CD4-positive, alpha-beta memory T cell (primary cell): ENCODE data around the gene CALCA. TPM values are rescaled to one million over a fixed set of nuclear protein-coding genes. Genes with fewer than 3 reads are reported as not detected.

Experiments
- CTCF ChIA-PET: fragments of 350-600 bp; sonication (Branson Sonifier 250); formaldehyde crosslinking; loops from one replicate; lab custom pipeline; 2021; ENCODE audit warnings: inconsistent platforms; ENCODE audit not compliant: partially characterized antibody; lab: Charles Lee
- POLR2A ChIA-PET: fragments of 350-600 bp; sonication (Branson Sonifier 250); formaldehyde crosslinking; loops from one replicate; lab custom pipeline; 2021; ENCODE audit not compliant: partially characterized antibody; lab: Charles Lee
- DNase-seq, 5 donors: peaks; one replicate each; pipeline versions ENCODE4 v3.0.0 to v3.0.0-alpha.2; 2020 to 2022; ENCODE audit warnings: mixed read lengths in 1 of 5
- H3K27ac ChIP-seq: one replicate; pipeline ENCODE4 v1.7.0; 2013; ENCODE audit warnings: low read depth, low read length
- H3K27me3 ChIP-seq: 2 replicates; pipeline ENCODE4 v1.7.0; 2013; ENCODE audit warnings: mild to moderate bottlenecking, low read length, moderate library complexity; ENCODE audit not compliant: insufficient read depth
- H3K36me3 ChIP-seq: 2 replicates; pipeline ENCODE4 v1.7.0; 2013; ENCODE audit warnings: mild to moderate bottlenecking, low read length, moderate library complexity; ENCODE audit not compliant: insufficient read depth
- H3K4me1 ChIP-seq: 2 replicates; pipeline ENCODE4 v1.7.0; 2013; ENCODE audit warnings: mild to moderate bottlenecking, low read length, moderate library complexity; ENCODE audit not compliant: insufficient read depth
- H3K4me3 ChIP-seq, 2 donors: one replicate each; pipeline ENCODE4 v1.7.0; 2013; ENCODE audit warnings: low read length in 2 of 2, mild to moderate bottlenecking in 1 of 2
- H3K9me3 ChIP-seq, 2 donors: one replicate each; pipeline ENCODE4 v1.7.0; 2013; ENCODE audit warnings: low read length in 2 of 2, control low read depth in 1 of 2; ENCODE audit not compliant: control insufficient read depth in 1 of 2
- H3K27ac Mint-ChIP-seq, 7 donors: one replicate each; pipeline ENCODE4 v1.8.0; 2020 to 2021; ENCODE audit warnings: mixed read lengths in 7 of 7, mild to moderate bottlenecking in 6 of 7, inconsistent platforms in 3 of 7, moderate library complexity in 3 of 7
- H3K27me3 Mint-ChIP-seq, 2 donors: one replicate each; pipeline ENCODE4 v1.8.0; 2020 to 2021; ENCODE audit warnings: mixed read lengths in 2 of 2
- H3K36me3 Mint-ChIP-seq, 2 donors: one replicate each; pipeline ENCODE4 v1.8.0; 2020 to 2021; ENCODE audit warnings: mixed read lengths in 2 of 2, inconsistent platforms in 1 of 2, mild to moderate bottlenecking in 1 of 2
- H3K4me1 Mint-ChIP-seq, 4 donors: one replicate each; pipeline ENCODE4 v1.8.0; 2020 to 2021; ENCODE audit warnings: mixed read lengths in 4 of 4, mild to moderate bottlenecking in 1 of 4
- H3K4me3 Mint-ChIP-seq, 8 donors: one replicate each; pipeline ENCODE4 v1.8.0; 2020 to 2021; ENCODE audit warnings: mixed read lengths in 8 of 8, mild to moderate bottlenecking in 7 of 8, moderate library complexity in 6 of 8, inconsistent platforms in 3 of 8
- H3K9me3 Mint-ChIP-seq, 8 donors: one replicate each; pipeline ENCODE4 v1.8.0; 2020 to 2021; ENCODE audit warnings: mixed read lengths in 8 of 8, mild to moderate bottlenecking in 5 of 8, inconsistent platforms in 3 of 8, moderate library complexity in 1 of 8
- intact Hi-C: fragments of 100-400 bp; cut with micrococcal nuclease; formaldehyde crosslinking; loops from one replicate; pipeline ENCODE4 v1.15.1; 2023
- polyA plus RNA-seq, 2 donors: library from polyadenylated mRNA; unstranded; fragments of 300-500 nt; fragmentation: Illumina TruSeq; gene quantifications; one replicate each; pipeline ENCODE4 v1.2.3, GENCODE V29; 2021
- total RNA-seq, 2 experiments: library from RNA; stranded (reverse); gene quantifications; one replicate each; pipeline ENCODE4 v1.2.3, GENCODE V29; 2021

The CALCA gene
- total and polyA plus RNA-seq, 4 experiments from 2014 or later = not detected

DNA sequence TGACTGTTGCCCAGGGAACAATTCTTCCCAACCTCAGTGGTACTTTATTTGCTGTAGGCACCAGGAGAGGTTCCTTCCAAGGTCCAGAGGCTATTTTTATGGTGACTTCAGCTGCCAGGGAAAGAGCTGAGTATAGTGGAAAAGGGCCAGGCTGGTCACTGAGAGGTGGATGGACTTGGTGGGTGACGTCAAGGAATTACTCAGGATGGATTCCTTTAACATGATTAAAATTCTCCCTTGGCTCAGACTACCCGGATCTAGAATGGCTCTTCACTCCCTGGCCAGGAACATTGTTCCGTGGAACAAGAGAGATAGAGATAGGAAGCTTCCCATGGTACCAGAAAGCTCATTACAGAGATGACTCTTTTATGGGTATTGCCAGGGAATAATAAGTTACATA, 8.7 kb upstream of the CALCA start:
- POLR2A ChIA-PET = no interaction called here
- Histone ChIP-seq H3K9me3 (no peaks in the 10 kb centered on the region), H3K36me3 (no peaks in the 10 kb centered on the region), H3K4me1 (no peaks in the 10 kb centered on the region), H3K27ac (no peak overlapping the region), H3K27me3 (peaks cover 6% of the 10 kb centered on the region), H3K4me3 (no peak overlapping the region)
- Mint-ChIP-seq H3K9me3 (peaks cover 0 to 3% (median 0%) of the 10 kb centered on the region in 8 donors), H3K4me3 (no peak overlapping the region), H3K4me1 (peaks cover 0 to 2% (median 0%) of the 10 kb centered on the region in 4 donors), H3K27ac (no peak overlapping the region), H3K27me3 (peaks cover 9 to 11% of the 10 kb centered on the region in 2 donors), H3K36me3 (no peaks in the 10 kb centered on the region)
- CTCF ChIA-PET = no interaction called here
- intact Hi-C loops = no loop called here
- DNase-seq = no peak

GRCh38 chr11:14977101-14977880, 5.1 kb upstream of the CALCA start:
- Mint-ChIP-seq H3K4me1 (peaks cover 10 to 33% (median 22%) of the 10 kb centered on the region in 4 donors), H3K4me3 (no peak overlapping the region), H3K9me3 (no peaks in the 10 kb centered on the region), H3K27me3 (peaks cover 31 to 32% of the 10 kb centered on the region in 2 donors), H3K36me3 (no peaks in the 10 kb centered on the region), H3K27ac (no peak overlapping the region)
- H3K9me3 ChIP-seq = no peaks in the 10 kb centered on the region
- no peak overlapping the region for H3K27ac ChIP-seq
- ChIA-PET CTCF (no interaction called here), POLR2A (no interaction called here)
- peaks cover 38% of the 10 kb centered on the region for H3K27me3 ChIP-seq
- intact Hi-C loops = no loop called here
- peaks cover 28% of the 10 kb centered on the region for H3K4me1 ChIP-seq
- DNase-seq = no peak
- no peak overlapping the region for H3K4me3 ChIP-seq
- no peaks in the 10 kb centered on the region for H3K36me3 ChIP-seq

DNA sequence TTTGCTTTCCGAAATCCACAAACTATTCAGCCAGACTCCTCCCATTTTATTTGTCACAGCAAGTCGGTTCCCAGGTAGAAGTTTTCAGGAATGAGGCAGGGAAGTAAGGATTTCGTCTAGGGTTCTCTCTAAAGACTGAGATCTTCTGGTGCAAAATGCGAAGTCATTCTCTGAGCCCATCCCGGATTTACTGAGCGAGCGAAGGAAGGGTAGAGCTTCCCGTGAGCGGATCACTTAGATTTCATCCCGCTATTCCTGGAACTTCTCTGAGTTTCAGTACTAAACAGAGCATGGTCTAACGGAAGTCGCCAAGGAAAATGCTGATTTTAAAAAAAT, 3.1 kb upstream of the CALCA start:
- Mint-ChIP-seq H3K36me3 (no peaks in the 10 kb centered on the region), H3K4me3 (peak overlapping the region in 6 of 8 donors; percentile 1 to 88 (median 86)), H3K9me3 (no peaks in the 10 kb centered on the region), H3K27me3 (peaks cover 43 to 44% of the 10 kb centered on the region in 2 donors), H3K4me1 (peaks cover 14 to 39% (median 23%) of the 10 kb centered on the region in 4 donors), H3K27ac (no peak overlapping the region)
- Histone ChIP-seq H3K27ac (no peak overlapping the region), H3K4me3 (no peak overlapping the region), H3K27me3 (peaks cover 48% of the 10 kb centered on the region), H3K4me1 (peaks cover 28% of the 10 kb centered on the region), H3K9me3 (no peaks in the 10 kb centered on the region), H3K36me3 (no peaks in the 10 kb centered on the region)
- CTCF ChIA-PET = interaction anchor here (0.7 to 3.4 kb wide), 12 partner anchors 8 to 1011 kb away, joined by 3 to 21 read pairs (median 4); no protein-coding TSS in a partner anchor
- intact Hi-C loops = loop anchor here (2.0 kb wide), 1 partner anchor 66 kb away; no protein-coding TSS in a partner anchor
- DNase-seq = no peak
- POLR2A ChIA-PET = no interaction called here

- no peaks in the 10 kb centered on the region for H3K9me3 ChIP-seq
- DNase-seq = peak; percentile 42 to 56 (median 52)
- peaks cover 48% of the 10 kb centered on the region for H3K27me3 ChIP-seq
- Mint-ChIP-seq H3K4me3 (peak overlapping the region; percentile 73 to 88 (median 85)), H3K4me1 (peaks cover 14 to 39% (median 23%) of the 10 kb centered on the region in 4 donors), H3K27me3 (peaks cover 44 to 45% of the 10 kb centered on the region in 2 donors), H3K9me3 (no peaks in the 10 kb centered on the region), H3K27ac (peak overlapping the region in 1 of 7 donors; percentile 30), H3K36me3 (no peaks in the 10 kb centered on the region)
- peaks cover 28% of the 10 kb centered on the region for H3K4me1 ChIP-seq
- ChIA-PET POLR2A (no interaction called here), CTCF (interaction anchor here (0.6 to 3.4 kb wide), 20 partner anchors 8 to 1259 kb away, joined by 3 to 21 read pairs (median 4); no protein-coding TSS in a partner anchor)
- no peaks in the 10 kb centered on the region for H3K36me3 ChIP-seq
- no peak overlapping the region for H3K27ac ChIP-seq
- peak overlapping the region; percentile 0 to 1 for H3K4me3 ChIP-seq
- intact Hi-C loops = loop anchor here (1.0 to 2.0 kb wide), 2 partner anchors 66 to 101 kb away; no protein-coding TSS in a partner anchor
These were observed 2.5 kb upstream of the CALCA start for GRCh38 chr11:14974515-14975251.

- Histone ChIP-seq H3K27me3 (peaks cover 48% of the 10 kb centered on the region), H3K27ac (no peak overlapping the region), H3K4me3 (peak overlapping the region; percentile 0 to 1), H3K4me1 (peaks cover 28% of the 10 kb centered on the region), H3K36me3 (no peaks in the 10 kb centered on the region), H3K9me3 (no peaks in the 10 kb centered on the region)
- Mint-ChIP-seq H3K36me3 (no peaks in the 10 kb centered on the region), H3K27ac (peak overlapping the region in 1 of 7 donors; percentile 30), H3K27me3 (peaks cover 51 to 53% of the 10 kb centered on the region in 2 donors), H3K4me1 (peaks cover 14 to 39% (median 23%) of the 10 kb centered on the region in 4 donors), H3K4me3 (peak overlapping the region; percentile 73 to 88 (median 85)), H3K9me3 (no peaks in the 10 kb centered on the region)
- peak in 4 of 5 donors; percentile 19 to 26 (median 22) for DNase-seq
- intact Hi-C loops = loop anchor here (1.0 to 2.0 kb wide), 2 partner anchors 65 to 101 kb away; no protein-coding TSS in a partner anchor
- CTCF ChIA-PET = interaction anchor here (0.6 to 3.4 kb wide), 19 partner anchors 9 to 1258 kb away, joined by 3 to 21 read pairs (median 4); no protein-coding TSS in a partner anchor
- POLR2A ChIA-PET = no interaction called here
These were observed 1.7 kb upstream of the CALCA start for GRCh38 chr11:14973621-14974514.

DNA sequence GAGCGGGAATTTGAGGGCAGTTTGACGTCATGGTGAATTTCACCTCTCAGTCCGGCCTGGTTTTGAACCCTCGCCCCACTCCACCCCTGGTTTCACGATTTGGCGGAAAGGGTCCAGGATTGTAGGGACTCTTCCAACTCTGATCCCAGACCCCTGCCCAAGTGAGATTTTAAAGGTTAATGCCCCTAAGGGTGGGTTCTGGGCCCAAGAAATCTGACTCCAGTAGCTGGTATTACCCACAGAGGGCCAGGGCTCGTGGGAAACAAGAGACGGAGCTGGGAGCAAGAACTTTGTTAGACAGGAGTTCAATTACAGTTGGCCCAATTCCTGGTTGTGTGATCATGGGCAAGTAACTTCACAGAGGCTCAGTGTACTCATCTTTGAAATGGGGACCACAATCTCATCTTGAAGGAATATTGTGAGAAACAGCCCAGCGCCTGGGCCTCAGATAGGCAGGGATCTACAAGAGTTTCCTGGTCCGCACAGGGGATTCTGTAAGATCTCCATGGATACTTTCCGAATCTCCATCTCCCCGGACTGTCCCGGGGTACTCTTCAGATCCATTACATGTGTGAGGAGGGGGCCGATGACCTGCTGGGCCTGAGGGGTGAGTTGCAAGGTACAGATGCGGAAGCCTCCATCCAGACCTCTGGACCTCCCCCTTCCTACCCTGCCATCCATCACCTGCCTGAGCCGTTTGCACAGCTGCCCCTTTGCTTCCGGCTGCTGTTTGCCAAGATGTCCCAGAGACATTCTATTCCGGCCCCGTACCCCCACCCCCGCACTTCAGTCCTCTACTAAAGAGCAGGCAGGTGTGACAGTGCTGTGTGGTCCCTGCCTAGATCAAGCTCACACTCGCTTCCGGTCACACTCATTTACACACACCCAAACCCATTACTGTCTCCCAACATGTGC, 687 bp upstream of the CALCA start:
- Mint-ChIP-seq H3K4me1 (peaks cover 14 to 39% (median 23%) of the 10 kb centered on the region in 4 donors), H3K36me3 (no peaks in the 10 kb centered on the region), H3K27ac (no peak overlapping the region), H3K4me3 (peak overlapping the region; percentile 73 to 88 (median 85)), H3K27me3 (peaks cover 55 to 62% of the 10 kb centered on the region in 2 donors), H3K9me3 (no peaks in the 10 kb centered on the region)
- H3K4me1 ChIP-seq = peaks cover 28% of the 10 kb centered on the region
- H3K27ac ChIP-seq = no peak overlapping the region
- H3K9me3 ChIP-seq = no peaks in the 10 kb centered on the region
- CTCF ChIA-PET = interaction anchor here (1.3 to 3.4 kb wide), 5 partner anchors 24 to 104 kb away, joined by 4 to 21 read pairs (median 9); no protein-coding TSS in a partner anchor
- H3K36me3 ChIP-seq = no peaks in the 10 kb centered on the region
- intact Hi-C loops = no loop called here
- POLR2A ChIA-PET = no interaction called here
- no peak overlapping the region for H3K4me3 ChIP-seq
- DNase-seq = peak in 1 of 5 donors; percentile 3
- peaks cover 48% of the 10 kb centered on the region for H3K27me3 ChIP-seq
